Glutamatergic neuron (in vitro differentiated cells): ENCODE measurements around the gene LRRTM2. TPM values are rescaled to one million over a fixed set of nuclear protein-coding genes. Genes with fewer than 3 reads are reported as not detected.

Experiments used
- DNase-seq: peaks from one replicate; pipeline ENCODE4 v3.0.0; 2022
- H3K27ac Mint-ChIP-seq: one replicate; pipeline ENCODE4 v1.8.0; 2020; ENCODE audit warnings: mild to moderate bottlenecking, mixed read lengths, inconsistent platforms; ENCODE audit not compliant: unreplicated experiment
- H3K27me3 Mint-ChIP-seq: one replicate; pipeline ENCODE4 v1.8.0; 2020; ENCODE audit warnings: mild to moderate bottlenecking, moderate library complexity, mixed read lengths, inconsistent platforms; ENCODE audit not compliant: unreplicated experiment
- H3K36me3 Mint-ChIP-seq: one replicate; pipeline ENCODE4 v1.8.0; 2020; ENCODE audit warnings: mild to moderate bottlenecking, mixed read lengths, inconsistent platforms; ENCODE audit not compliant: unreplicated experiment
- H3K4me1 Mint-ChIP-seq: one replicate; pipeline ENCODE4 v1.8.0; 2020; ENCODE audit warnings: mild to moderate bottlenecking, low read depth, mixed read lengths, inconsistent platforms; ENCODE audit not compliant: unreplicated experiment
- H3K4me3 Mint-ChIP-seq: one replicate; pipeline ENCODE4 v1.8.0; 2020; ENCODE audit warnings: mild to moderate bottlenecking, mixed read lengths, inconsistent platforms; ENCODE audit not compliant: unreplicated experiment
- H3K9me3 Mint-ChIP-seq: one replicate; pipeline ENCODE4 v1.8.0; 2020; ENCODE audit warnings: mild to moderate bottlenecking, moderate library complexity, mixed read lengths, inconsistent platforms; ENCODE audit not compliant: unreplicated experiment
- total RNA-seq: library from RNA; stranded (reverse); fragmentation: NEBNext Ultra II Directional; extraction: Animal tissue kit (Norgen Biotek cat#: 25700); gene quantifications from one replicate; pipeline ENCODE4 v1.2.1, GENCODE V29; 2021; ENCODE audit not compliant: unreplicated experiment
- TF ChIP-seq, protein P1 (sequence below): fragments of 200-600 bp; sonication (generic); IDR thresholded peaks from one replicate; pipeline ENCODE4 v1.5.0; 2021; ENCODE audit not compliant: partially characterized antibody, unreplicated experiment

The LRRTM2 gene
- total RNA-seq, 1 donor from 2014 or later = 28.9 TPM

DNA sequence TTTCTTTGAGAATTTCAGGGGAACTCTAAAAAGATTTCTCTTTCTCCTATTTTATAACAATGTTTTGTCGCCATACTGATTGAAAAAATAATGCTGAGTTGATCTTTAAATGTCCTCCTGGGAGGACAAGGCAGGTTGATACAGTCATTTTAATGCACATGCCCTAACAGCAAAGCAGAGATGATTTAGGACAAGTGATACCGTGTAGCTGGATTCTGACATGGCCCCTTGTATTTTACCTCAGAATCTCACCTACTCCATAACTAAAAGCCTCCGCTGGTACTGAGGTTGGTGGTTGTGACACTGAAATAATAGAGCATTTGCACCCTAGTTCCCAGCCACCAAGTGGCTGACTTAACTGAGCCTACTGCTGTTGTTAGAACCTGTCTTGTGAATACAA lies 811 bp upstream of the LRRTM2 start:
- TF ChIP-seq, protein P1, sequence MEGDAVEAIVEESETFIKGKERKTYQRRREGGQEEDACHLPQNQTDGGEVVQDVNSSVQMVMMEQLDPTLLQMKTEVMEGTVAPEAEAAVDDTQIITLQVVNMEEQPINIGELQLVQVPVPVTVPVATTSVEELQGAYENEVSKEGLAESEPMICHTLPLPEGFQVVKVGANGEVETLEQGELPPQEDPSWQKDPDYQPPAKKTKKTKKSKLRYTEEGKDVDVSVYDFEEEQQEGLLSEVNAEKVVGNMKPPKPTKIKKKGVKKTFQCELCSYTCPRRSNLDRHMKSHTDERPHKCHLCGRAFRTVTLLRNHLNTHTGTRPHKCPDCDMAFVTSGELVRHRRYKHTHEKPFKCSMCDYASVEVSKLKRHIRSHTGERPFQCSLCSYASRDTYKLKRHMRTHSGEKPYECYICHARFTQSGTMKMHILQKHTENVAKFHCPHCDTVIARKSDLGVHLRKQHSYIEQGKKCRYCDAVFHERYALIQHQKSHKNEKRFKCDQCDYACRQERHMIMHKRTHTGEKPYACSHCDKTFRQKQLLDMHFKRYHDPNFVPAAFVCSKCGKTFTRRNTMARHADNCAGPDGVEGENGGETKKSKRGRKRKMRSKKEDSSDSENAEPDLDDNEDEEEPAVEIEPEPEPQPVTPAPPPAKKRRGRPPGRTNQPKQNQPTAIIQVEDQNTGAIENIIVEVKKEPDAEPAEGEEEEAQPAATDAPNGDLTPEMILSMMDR = no peak
- DNase-seq = no peak
- Mint-ChIP-seq H3K9me3 (peaks cover 17% of the 10 kb centered on the region), H3K36me3 (peaks cover 7% of the 10 kb centered on the region), H3K27me3 (peaks cover 5% of the 10 kb centered on the region), H3K4me3 (peak overlapping the region; percentile 88), H3K4me1 (peaks cover 49% of the 10 kb centered on the region), H3K27ac (peak overlapping the region; percentile 97)

DNA sequence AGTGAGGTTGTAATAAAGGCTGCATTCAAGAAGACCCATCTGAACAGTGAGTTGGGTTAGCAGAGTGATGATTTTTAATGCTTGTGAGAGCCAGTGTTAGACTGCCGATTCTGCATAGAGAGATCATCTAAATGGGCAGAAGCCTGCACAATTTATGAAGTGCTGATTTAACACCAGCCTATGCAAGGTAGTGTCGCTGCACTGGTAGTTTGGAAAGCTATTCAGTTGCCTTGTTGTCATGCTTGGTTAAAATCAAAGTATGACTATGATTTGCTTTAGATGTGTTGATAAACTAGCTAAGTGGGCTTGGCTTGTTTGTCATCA lies 379 bp upstream of the LRRTM2 start:
- TF ChIP-seq, protein P1 = no peak
- Mint-ChIP-seq H3K36me3 (peaks cover 2% of the 10 kb centered on the region), H3K27ac (peak overlapping the region; percentile 97), H3K4me1 (peaks cover 50% of the 10 kb centered on the region), H3K27me3 (peaks cover 5% of the 10 kb centered on the region), H3K4me3 (peak overlapping the region; percentile 88), H3K9me3 (peaks cover 14% of the 10 kb centered on the region)
- DNase-seq = no peak

DNA sequence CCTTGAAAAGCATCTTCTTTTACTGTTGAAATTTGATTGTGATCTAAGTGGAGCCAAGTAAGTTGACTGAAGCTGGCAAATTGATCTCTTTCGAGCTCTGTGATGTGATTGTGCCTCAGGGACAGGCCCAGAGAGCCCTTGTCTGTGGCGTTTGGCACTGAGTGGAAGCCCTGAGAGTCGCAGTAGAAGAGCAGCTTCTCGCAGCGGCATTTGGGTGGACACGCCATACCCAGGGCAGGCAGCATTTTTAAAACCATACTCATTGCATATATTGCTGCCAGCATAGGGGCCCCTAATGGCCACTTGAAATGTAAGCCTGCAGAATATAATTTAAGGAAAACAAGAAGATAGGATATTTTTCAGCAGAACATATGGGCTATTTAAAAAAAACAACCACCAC lies 894 bp downstream of the LRRTM2 start:
- TF ChIP-seq, protein P1 = no peak
- H3K9me3 Mint-ChIP-seq = peaks cover 8% of the 10 kb centered on the region
- H3K36me3 Mint-ChIP-seq = no peaks in the 10 kb centered on the region
- H3K4me1 Mint-ChIP-seq = peaks cover 57% of the 10 kb centered on the region
- H3K27ac Mint-ChIP-seq = peak overlapping the region; percentile 97
- peaks cover 5% of the 10 kb centered on the region for H3K27me3 Mint-ChIP-seq
- DNase-seq = peak; percentile 42
- H3K4me3 Mint-ChIP-seq = peak overlapping the region; percentile 88

DNA sequence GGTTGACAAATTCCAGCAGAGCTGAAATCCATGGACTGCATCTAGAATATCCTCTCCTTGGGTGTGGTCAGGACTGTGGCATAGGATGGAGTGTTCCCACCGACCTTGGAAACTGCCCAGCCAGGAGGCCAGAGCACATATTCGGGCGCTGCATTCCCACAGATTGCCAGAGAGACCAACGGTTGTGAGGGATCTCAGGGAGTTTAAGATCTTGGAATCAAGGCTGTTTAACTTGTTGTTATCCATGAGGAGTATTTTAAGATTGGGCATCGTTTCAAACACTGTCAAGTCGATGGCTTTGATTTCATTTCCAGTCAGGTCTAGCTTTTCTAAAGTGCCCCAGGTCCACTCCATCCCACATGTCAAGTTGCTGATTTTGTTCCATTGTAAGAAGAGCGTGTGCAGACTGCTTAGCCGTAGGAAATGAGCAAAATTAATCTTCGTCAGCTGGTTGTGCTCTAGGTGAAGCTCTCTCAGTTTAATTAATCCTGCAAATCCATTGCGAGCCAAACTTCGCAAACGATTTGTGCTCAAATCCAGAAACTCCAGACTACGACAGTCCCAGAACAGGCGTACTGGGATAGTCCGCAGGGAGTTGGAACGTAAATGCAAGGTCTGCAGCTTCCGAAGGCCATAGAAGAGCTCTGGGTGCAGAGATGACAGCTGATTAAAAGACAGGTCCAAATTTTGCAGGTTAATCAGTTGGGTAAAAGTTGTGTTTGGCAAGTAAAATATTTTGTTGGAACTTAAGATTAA lies 1.5 kb downstream of the LRRTM2 start:
- TF ChIP-seq, protein P1 = no peak
- H3K9me3 Mint-ChIP-seq = peaks cover 8% of the 10 kb centered on the region
- no peaks in the 10 kb centered on the region for H3K36me3 Mint-ChIP-seq
- H3K4me3 Mint-ChIP-seq = peak overlapping the region; percentile 88
- H3K27me3 Mint-ChIP-seq = peaks cover 5% of the 10 kb centered on the region
- H3K4me1 Mint-ChIP-seq = peaks cover 62% of the 10 kb centered on the region
- DNase-seq = peak; percentile 26
- peak overlapping the region; percentile 97 for H3K27ac Mint-ChIP-seq

DNA sequence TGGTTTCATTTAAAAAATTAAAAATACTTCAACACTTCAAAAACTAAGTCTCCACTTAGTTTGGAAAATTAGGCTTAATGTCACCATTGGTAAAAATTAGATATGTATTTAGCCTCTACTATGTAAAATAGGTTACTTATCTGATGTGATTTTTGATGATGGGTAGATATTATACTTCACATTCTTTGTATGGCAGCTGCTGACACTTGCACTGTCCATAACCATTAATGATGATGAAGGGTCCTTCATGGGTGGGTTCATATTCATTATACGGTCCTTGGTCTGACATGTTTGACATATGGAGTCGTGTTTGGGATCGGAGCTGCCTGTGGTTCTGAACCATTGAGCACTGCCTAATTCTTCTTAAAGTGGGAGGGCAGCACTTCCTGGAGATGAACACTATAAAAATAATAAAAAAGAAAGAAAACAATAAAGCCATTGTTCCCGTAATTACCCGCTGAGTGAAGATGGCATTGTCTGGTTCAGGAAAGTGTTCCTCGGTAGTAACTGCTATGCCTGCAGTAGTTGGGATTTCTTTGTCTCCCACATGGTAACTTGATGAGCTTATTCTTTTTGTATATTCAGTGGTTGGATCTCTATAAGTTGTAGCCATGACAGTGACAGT lies 2.2 kb downstream of the LRRTM2 start:
- Mint-ChIP-seq H3K27ac (peak overlapping the region; percentile 97), H3K27me3 (peaks cover 5% of the 10 kb centered on the region), H3K9me3 (peaks cover 8% of the 10 kb centered on the region), H3K4me1 (peaks cover 65% of the 10 kb centered on the region), H3K4me3 (peak overlapping the region; percentile 88), H3K36me3 (no peaks in the 10 kb centered on the region)
- DNase-seq = no peak
- TF ChIP-seq, protein P1 = no peak
